GM12878 (cell line): ENCODE measurements around the gene GRIN3A. TPM values are rescaled to one million over a fixed set of nuclear protein-coding genes. Genes with fewer than 3 reads are reported as not detected.

Experiments used
- ATAC-seq: fragments of 200-7000 bp; cut with Tn5 transposase; 3 replicates; pipeline ENCODE4 v1.9.1; 2020; ENCODE audit warnings: mild to moderate bottlenecking, moderate library complexity
- BruUV-seq: library from RNA; stranded (reverse); fragments of 400-500 nt; replicated peaks from 2 replicates; lab custom pipeline; 2021; lab: Mats Ljungman, UMichigan
- CTCF ChIA-PET: fragments of 300-600 bp; sonication (Branson Sonifier 250); formaldehyde crosslinking; extraction: SDS; loops from one replicate; lab custom pipeline; 2021; ENCODE audit warnings: inconsistent platforms; lab: Yijun Ruan, JAX
- POLR2A ChIA-PET: fragments of 350-600 bp; formaldehyde crosslinking; extraction: SDS; loops from one replicate; lab custom pipeline; 2021; ENCODE audit warnings: inconsistent platforms; lab: Charles Lee
- RAD21 ChIA-PET: fragments of 300-600 bp; sonication (Branson Sonifier 250); formaldehyde crosslinking; loops from one replicate; lab custom pipeline; 2023; ENCODE audit warnings: antibody characterized with exemption; ENCODE audit not compliant: unreplicated experiment; lab: Charles Lee
- SMC1A ChIA-PET: fragments of 300-600 bp; sonication (Branson Sonifier 250); formaldehyde crosslinking; loops from one replicate; lab custom pipeline; 2023; ENCODE audit not compliant: unreplicated experiment, uncharacterized antibody; lab: Charles Lee
- DNase-seq: peaks from one replicate; pipeline ENCODE4 v3.0.0-alpha.2; 2011; ENCODE audit warnings: low read depth, low spot score
- FAIRE-seq: peaks from 3 replicates; lab custom pipeline; 2011; peaks lifted over from hg19 to GRCh38; lab: Jason Lieb, UNC
- H2AFZ ChIP-seq: 2 replicates; pipeline ENCODE4 v1.6.0; 2011; ENCODE audit warnings: low read depth, low read length, control low read depth; ENCODE audit not compliant: control insufficient read depth
- H3K27ac ChIP-seq: 2 replicates; pipeline ENCODE4 v1.5.1; 2011; ENCODE audit warnings: control low read depth; ENCODE audit not compliant: control insufficient read depth, insufficient read depth
- H3K27me3 ChIP-seq, 2 experiments: replicated peaks in 1 of 2; 2 replicates each; pipeline versions ENCODE4 v1.6.0 to v1.6.1; 2011; ENCODE audit warnings: low read length in 1 of 2; ENCODE audit not compliant: control insufficient read depth in 2 of 2, insufficient read depth in 2 of 2
- H3K36me3 ChIP-seq, 2 experiments: 2 replicates each; pipeline ENCODE4 v1.5.1; 2011; ENCODE audit warnings: low read length in 1 of 2; ENCODE audit not compliant: control insufficient read depth in 2 of 2, insufficient read depth in 2 of 2
- H3K4me1 ChIP-seq: 2 replicates; pipeline ENCODE4 v1.6.1; 2011; ENCODE audit warnings: mild to moderate bottlenecking, low read length, moderate library complexity, mixed read lengths; ENCODE audit not compliant: control insufficient read depth, insufficient read depth
- H3K4me2 ChIP-seq: 2 replicates; pipeline ENCODE4 v1.6.0; 2011; ENCODE audit warnings: control low read depth; ENCODE audit not compliant: control insufficient read depth, insufficient read depth
- H3K4me3 ChIP-seq: fragments of 200-600 bp; sonication (generic); 2 replicates; pipeline ENCODE4 v1.5.1; 2016
- H3K79me2 ChIP-seq: 2 replicates; pipeline ENCODE4 v1.6.0; 2011; ENCODE audit warnings: low read length; ENCODE audit not compliant: control insufficient read depth, insufficient read depth
- H3K9ac ChIP-seq: 2 replicates; pipeline ENCODE4 v1.8.0; 2011; ENCODE audit warnings: low read length, control low read depth, mixed read lengths; ENCODE audit not compliant: control insufficient read depth, insufficient read depth
- H3K9me3 ChIP-seq: replicated peaks from 3 replicates; pipeline ENCODE4 v1.5.1; 2011; ENCODE audit warnings: mild to moderate bottlenecking, low read length; ENCODE audit not compliant: control insufficient read depth, insufficient read depth
- H4K20me1 ChIP-seq: 2 replicates; pipeline ENCODE4 v1.6.0; 2011; ENCODE audit not compliant: control insufficient read depth, insufficient read depth
- CHD4 ChIP-seq: fragments of 200-600 bp; sonication (generic); IDR thresholded peaks from 2 replicates; pipeline ENCODE4 v1.6.1; 2016; ENCODE audit warnings: mild to moderate bottlenecking
- CREM ChIP-seq: IDR thresholded peaks from 2 replicates; pipeline ENCODE4 v1.6.1; 2014; ENCODE audit warnings: antibody characterized with exemption, low read depth
- EED ChIP-seq: sonication (generic); IDR thresholded peaks from 2 replicates; pipeline ENCODE4 v1.6.1; 2016; ENCODE audit warnings: antibody characterized with exemption, low read depth
- FOS ChIP-seq: IDR thresholded peaks from 3 replicates; pipeline ENCODE4 v1.6.1; 2011; ENCODE audit warnings: borderline replicate concordance; ENCODE audit not compliant: insufficient read length; ENCODE audit errors: extremely low read depth
- FOXK2 ChIP-seq: fragments of 450-650 bp; IDR thresholded peaks from 2 replicates; pipeline ENCODE4 v1.6.1; 2017; ENCODE audit warnings: mild to moderate bottlenecking, moderate library complexity
- IKZF1 ChIP-seq: fragments of 450-650 bp; conservative IDR thresholded peaks from 2 replicates; pipeline ENCODE4 v1.6.1; 2017; ENCODE audit warnings: antibody characterized with exemption, mild to moderate bottlenecking
- JUND ChIP-seq: IDR thresholded peaks from 2 replicates; pipeline ENCODE4 v1.6.1; 2012; ENCODE audit warnings: low read depth, mild to moderate bottlenecking, low read length, improper control_type of control experiment, moderate library complexity
- MYC ChIP-seq: IDR thresholded peaks from 2 replicates; pipeline ENCODE4 v1.6.1; 2011; ENCODE audit warnings: mild to moderate bottlenecking, low read length, moderate library complexity, inconsistent platforms; ENCODE audit not compliant: insufficient read depth, insufficient replicate concordance, insufficient read length, severe bottlenecking
- NBN ChIP-seq: fragments of 450-650 bp; IDR thresholded peaks from 2 replicates; pipeline ENCODE4 v1.6.1; 2016
- NFXL1 ChIP-seq: fragments of 450-650 bp; IDR thresholded peaks from 2 replicates; pipeline ENCODE4 v1.6.1; 2017; ENCODE audit warnings: antibody characterized with exemption, mild to moderate bottlenecking, borderline replicate concordance
- NFYB ChIP-seq: IDR thresholded peaks from 2 replicates; pipeline ENCODE4 v1.6.1; 2011; ENCODE audit warnings: low read depth, mild to moderate bottlenecking, low read length, improper control_type of control experiment, moderate library complexity; ENCODE audit not compliant: insufficient read depth
- RAD21 ChIP-seq: IDR thresholded peaks from 2 replicates; pipeline ENCODE4 v1.6.1; 2011; ENCODE audit warnings: mild to moderate bottlenecking, low read depth, low read length, moderate library complexity; ENCODE audit not compliant: insufficient read depth
- SMARCA5 ChIP-seq: fragments of 450-650 bp; IDR thresholded peaks from 2 replicates; pipeline ENCODE4 v1.6.1; 2017; ENCODE audit warnings: mild to moderate bottlenecking
- TAF1 ChIP-seq: IDR thresholded peaks from 2 replicates; pipeline ENCODE4 v1.6.1; 2011; ENCODE audit warnings: mild to moderate bottlenecking, low read depth, low read length, borderline replicate concordance
- TBL1XR1 ChIP-seq: IDR thresholded peaks from 2 replicates; pipeline ENCODE4 v1.6.1; 2012; ENCODE audit warnings: low read depth, low read length, improper control_type of control experiment
- TCF7 ChIP-seq: IDR thresholded peaks from 2 replicates; pipeline ENCODE4 v1.6.1; 2014; ENCODE audit warnings: antibody characterized with exemption, borderline replicate concordance
- USF2 ChIP-seq: IDR thresholded peaks from 2 replicates; pipeline ENCODE4 v1.6.1; 2011; ENCODE audit warnings: low read depth, low read length, improper control_type of control experiment, borderline replicate concordance
- ZNF274 ChIP-seq: IDR thresholded peaks from one replicate; pipeline ENCODE4 v1.8.0; 2011; ENCODE audit not compliant: insufficient read length, insufficient read depth
- WGBS: methylation state at CpG from one replicate; pipeline ENCODE4 v1.1.6; 2016; ENCODE audit warnings: low lambda C conversion rate; ENCODE audit not compliant: insufficient replicate concordance, insufficient coverage; ENCODE audit errors: missing lambda C conversion rate; 5-methylcytosine and 5-hydroxymethylcytosine counted together
- in situ Hi-C: fragments of 300-500 bp; cut with MboI; formaldehyde crosslinking; loops from 9 replicates; pipeline ENCODE4 v1.14.3; 2018; ENCODE audit warnings: mixed read lengths
- intact Hi-C: fragments of 100-400 bp; cut with micrococcal nuclease; formaldehyde crosslinking; loops from one replicate; pipeline ENCODE4 v1.14.2; 2022; ENCODE audit not compliant: unreplicated experiment
- polyA plus RNA-seq, 11 experiments: library from polyadenylated mRNA; depleted of rRNA in 4 of 11; unstranded in 6 of 11; stranded (reverse) in 5 of 11; fragments of >200 nt; fragmentation: Nextera tagmentation in 4 of 11; fragmentation: Illumina TruSeq in 1 of 11; extraction: Ambion mirVana in 4 of 11; extraction: Trizol in 1 of 11; gene quantifications; 1 replicate in 1 of 11; 2 replicates in 10 of 11; pipeline versions ENCODE4 v1.2.1 to v1.2.3, GENCODE V29; 2011 to 2016; ENCODE audit warnings: inconsistent platforms in 2 of 11, missing spikeins in 2 of 11, low read depth in 1 of 11
- total RNA-seq, 4 experiments: library from RNA; depleted of rRNA in 3 of 4; stranded (reverse); fragments of >200 nt in 3 of 4; fragmentation: Illumina TruSeq in 1 of 4; extraction: Trizol in 1 of 4; gene quantifications; 2 replicates each; pipeline versions ENCODE4 v1.2.1 to v1.2.3, GENCODE V29; 2013 to 2021
- TF ChIP-seq, protein P1 (sequence below): fragments of 450-650 bp; IDR thresholded peaks from 2 replicates; pipeline ENCODE4 v1.6.1; 2017; ENCODE audit warnings: mild to moderate bottlenecking, moderate library complexity

Gene GRIN3A
- total and polyA plus RNA-seq, 10 of the 15 experiments (the other 5 are each of a cell fraction or from before 2014, with no cell fraction given) = 0.03 to 0.05 (median 0.04) TPM; not detected in 7

- TF ChIP-seq RAD21 (no peak), CREM (no peak), NFXL1 (no peak), CHD4 (no peak), SMARCA5 (no peak)
Observed at GRCh38 chr9:101639785-101640665, 98.4 kb downstream of the GRIN3A start (continued).

DNA sequence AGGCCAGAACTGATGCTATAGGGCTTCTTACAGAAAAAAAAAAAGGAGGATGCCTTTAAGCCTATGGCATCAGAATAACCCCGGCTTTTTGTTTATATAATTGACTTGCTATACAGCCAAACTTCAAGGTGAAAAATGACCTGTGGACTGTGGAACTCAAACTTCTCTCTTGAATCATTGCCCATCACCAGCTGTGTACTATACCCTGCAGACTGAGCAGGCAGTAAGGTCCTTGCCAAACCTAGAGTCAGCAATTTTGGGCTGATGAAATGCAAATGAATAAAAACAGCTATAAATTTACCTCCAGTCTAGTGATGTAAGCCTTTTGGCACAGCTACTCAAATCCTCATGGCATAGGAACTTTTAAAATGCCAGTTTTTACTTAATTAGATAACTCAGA, 99.1 kb downstream of the GRIN3A start:
- SMC1A ChIA-PET = interaction anchor here (1.2 kb wide), 1 partner anchor 14 kb away, joined by 3 read pairs; no protein-coding TSS in a partner anchor
- FAIRE-seq = no peak
- POLR2A ChIA-PET = no interaction called here
- Histone ChIP-seq H3K27ac (no peak overlapping the region), H3K27me3 (no peaks in the 10 kb centered on the region), H2AFZ (no peak overlapping the region), H3K79me2 (no peaks in the 10 kb centered on the region), H3K4me1 (no peaks in the 10 kb centered on the region), H3K4me2 (no peak overlapping the region), H3K9me3 (no peaks in the 10 kb centered on the region), H3K4me3 (no peak overlapping the region), H3K9ac (no peak overlapping the region), H4K20me1 (no peaks in the 10 kb centered on the region), H3K36me3 (no peaks in the 10 kb centered on the region)
- RAD21 ChIA-PET = no interaction called here
- DNase-seq = no peak
- WGBS = 0% methylated on average over 1 of the region's 1 CpG
- CTCF ChIA-PET = interaction anchor here (1.0 kb wide), 1 partner anchor 14 kb away, joined by 3 read pairs; no protein-coding TSS in a partner anchor
- BruUV-seq = no TSS peak
- in situ Hi-C loops (no loop called here), intact Hi-C loops (no loop called here)
- no peak for ATAC-seq
- no peak for TF ChIP-seq TAF1
- TF ChIP-seq NBN = no peak
- no peak for TF ChIP-seq FOS
- TF ChIP-seq USF2 = no peak
- TF ChIP-seq, protein P1, sequence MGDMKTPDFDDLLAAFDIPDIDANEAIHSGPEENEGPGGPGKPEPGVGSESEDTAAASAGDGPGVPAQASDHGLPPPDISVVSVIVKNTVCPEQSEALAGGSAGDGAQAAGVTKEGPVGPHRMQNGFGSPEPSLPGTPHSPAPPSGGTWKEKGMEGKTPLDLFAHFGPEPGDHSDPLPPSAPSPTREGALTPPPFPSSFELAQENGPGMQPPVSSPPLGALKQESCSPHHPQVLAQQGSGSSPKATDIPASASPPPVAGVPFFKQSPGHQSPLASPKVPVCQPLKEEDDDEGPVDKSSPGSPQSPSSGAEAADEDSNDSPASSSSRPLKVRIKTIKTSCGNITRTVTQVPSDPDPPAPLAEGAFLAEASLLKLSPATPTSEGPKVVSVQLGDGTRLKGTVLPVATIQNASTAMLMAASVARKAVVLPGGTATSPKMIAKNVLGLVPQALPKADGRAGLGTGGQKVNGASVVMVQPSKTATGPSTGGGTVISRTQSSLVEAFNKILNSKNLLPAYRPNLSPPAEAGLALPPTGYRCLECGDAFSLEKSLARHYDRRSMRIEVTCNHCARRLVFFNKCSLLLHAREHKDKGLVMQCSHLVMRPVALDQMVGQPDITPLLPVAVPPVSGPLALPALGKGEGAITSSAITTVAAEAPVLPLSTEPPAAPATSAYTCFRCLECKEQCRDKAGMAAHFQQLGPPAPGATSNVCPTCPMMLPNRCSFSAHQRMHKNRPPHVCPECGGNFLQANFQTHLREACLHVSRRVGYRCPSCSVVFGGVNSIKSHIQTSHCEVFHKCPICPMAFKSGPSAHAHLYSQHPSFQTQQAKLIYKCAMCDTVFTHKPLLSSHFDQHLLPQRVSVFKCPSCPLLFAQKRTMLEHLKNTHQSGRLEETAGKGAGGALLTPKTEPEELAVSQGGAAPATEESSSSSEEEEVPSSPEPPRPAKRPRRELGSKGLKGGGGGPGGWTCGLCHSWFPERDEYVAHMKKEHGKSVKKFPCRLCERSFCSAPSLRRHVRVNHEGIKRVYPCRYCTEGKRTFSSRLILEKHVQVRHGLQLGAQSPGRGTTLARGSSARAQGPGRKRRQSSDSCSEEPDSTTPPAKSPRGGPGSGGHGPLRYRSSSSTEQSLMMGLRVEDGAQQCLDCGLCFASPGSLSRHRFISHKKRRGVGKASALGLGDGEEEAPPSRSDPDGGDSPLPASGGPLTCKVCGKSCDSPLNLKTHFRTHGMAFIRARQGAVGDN = no peak
- no peak for TF ChIP-seq TCF7
- no peak for TF ChIP-seq JUND
- TF ChIP-seq MYC = no peak
- TF ChIP-seq NFYB = no peak
- TF ChIP-seq CHD4 = no peak
- no peak for TF ChIP-seq TBL1XR1
- TF ChIP-seq IKZF1 = no peak
- no peak for TF ChIP-seq FOXK2
- TF ChIP-seq EED = no peak
- no peak for TF ChIP-seq ZNF274
